SIG-M5 (cell line): ENCODE data around the gene KCNB1.
"Not testable (repeated sequence)": the region's sequence is repeated elsewhere in the genome, so short reads cannot be mapped to it uniquely, and the experiment has no call there.

ENCODE experiments used
- DNase-seq: peaks from one replicate; lab custom pipeline; 2025; lab: John Stamatoyannopoulos, UW

The KCNB1 gene

GRCh38 chr20:49319208-49319809 is 163.2 kb downstream of the KCNB1 start:
- no peak for DNase-seq

- DNase-seq: no peak
These were observed 163.8 kb downstream of the KCNB1 start for GRCh38 chr20:49318430-49319207.

- DNase-seq: no peak
These were observed 164.4 kb downstream of the KCNB1 start for GRCh38 chr20:49318091-49318429.

- no peak for DNase-seq
These were observed 165.8 kb downstream of the KCNB1 start for GRCh38 chr20:49316704-49317103.

- no peak for DNase-seq
These were observed 166.9 kb downstream of the KCNB1 start for GRCh38 chr20:49315580-49315979.

GRCh38 chr20:49314052-49314451 is 168.4 kb downstream of the KCNB1 start:
- DNase-seq: not testable (repeated sequence)
